ENCODE results near the gene TLR10.
"Not testable (repeated sequence)": the region's sequence is repeated elsewhere in the genome, so short reads cannot be mapped to it uniquely, and the experiment has no call there.

The TLR10 gene

GRCh38 chr4:38802561-38803355 lies 20.0 kb upstream of the TLR10 start:
- no peak for DNase-seq (ENCODE audit: low read depth, low spot score)

DNA sequence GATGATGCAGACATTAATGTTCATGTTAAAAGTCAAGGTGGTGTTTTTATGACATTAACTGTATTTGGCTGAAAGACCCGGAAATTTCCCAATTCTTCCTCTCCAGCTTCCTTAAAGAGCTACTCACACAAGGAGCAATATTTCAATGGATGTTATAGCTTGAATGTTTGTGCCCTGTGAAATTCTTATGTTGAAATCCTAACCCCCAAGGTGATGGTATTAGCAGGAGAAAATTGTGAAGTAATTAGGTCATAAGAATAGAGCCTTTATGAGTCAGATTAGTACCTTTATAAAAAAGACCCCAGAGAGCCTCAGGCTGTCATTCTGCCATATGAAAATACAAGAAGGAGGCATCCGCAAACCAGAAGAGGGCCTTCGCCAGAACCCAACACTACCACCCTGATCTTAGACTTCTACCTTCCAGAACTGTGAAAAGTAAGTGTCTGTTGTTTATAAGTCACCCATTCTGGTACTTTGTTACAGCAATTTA lies 18.2 kb upstream of the TLR10 start:
- no peak for DNase-seq (ENCODE audit: low read depth, low spot score)

DNA sequence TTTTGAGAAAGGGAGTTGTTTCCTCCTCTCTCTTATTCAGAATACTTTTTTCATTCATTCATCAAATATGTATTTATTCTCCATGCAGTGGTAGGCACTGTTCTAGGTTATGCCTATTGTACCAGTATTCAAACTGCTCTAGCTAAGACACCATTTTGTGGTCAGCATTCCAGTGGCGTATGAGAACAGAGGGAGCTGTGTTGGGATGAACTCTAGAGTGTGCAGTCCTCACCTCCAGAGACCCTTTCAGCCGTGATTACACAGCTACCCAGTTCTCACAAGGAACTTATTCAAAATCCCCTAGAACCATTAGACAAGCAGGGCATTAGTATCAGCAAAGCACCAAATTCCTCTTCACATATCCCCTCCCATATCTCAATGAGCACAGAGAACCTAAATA lies 17.6 kb upstream of the TLR10 start:
- no peak for DNase-seq (ENCODE audit: low read depth, low spot score)

- DNase-seq (ENCODE audit: low read depth, low spot score) = no peak
Measured at GRCh38 chr4:38795087-38795486, 12.3 kb upstream of the TLR10 start.

DNA sequence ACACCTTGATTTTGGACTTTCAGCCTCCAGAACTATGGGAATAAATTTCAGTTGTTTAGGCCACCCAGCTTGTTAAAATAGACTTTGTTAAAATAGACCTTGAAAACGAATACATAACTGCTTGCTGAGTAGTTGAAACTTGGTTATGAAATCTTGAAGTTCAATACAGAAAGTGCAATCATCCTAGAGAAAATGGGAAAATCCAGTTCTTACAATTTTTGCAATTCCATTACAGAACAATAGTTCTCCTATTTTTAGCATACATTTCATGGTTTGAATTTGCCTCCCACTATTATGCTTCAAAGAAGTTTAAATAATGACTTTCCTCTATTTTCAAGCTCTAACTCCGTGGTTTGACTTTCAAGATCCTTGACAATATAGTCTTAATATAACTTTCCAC lies 11.3 kb upstream of the TLR10 start:
- DNase-seq (ENCODE audit: low read depth, low spot score) = no peak

DNA sequence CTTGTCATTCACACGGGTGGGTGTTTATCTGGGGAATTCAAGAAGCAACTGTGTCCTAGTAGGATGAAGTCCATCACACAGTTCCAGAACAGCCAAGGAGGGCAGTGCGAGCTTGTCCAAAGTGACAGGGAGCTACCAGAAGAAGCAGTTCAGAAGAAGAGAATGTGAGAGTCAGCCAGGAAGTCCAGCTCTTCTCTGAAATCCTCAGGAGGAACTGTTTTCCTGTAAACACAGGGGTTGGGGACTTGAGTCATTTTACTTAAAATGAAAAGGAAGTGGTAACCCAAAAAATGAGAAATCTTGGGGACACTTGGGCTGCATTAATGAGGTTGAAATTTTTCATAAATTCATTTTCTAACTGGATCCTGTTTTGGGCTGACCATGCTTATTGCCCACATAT lies 8.2 kb upstream of the TLR10 start:
- no peak for DNase-seq (ENCODE audit: low read depth, low spot score)

- DNase-seq (ENCODE audit: low read depth, low spot score) = no peak
Measured at GRCh38 chr4:38788317-38788716, 5.5 kb upstream of the TLR10 start.

- no peak for DNase-seq (ENCODE audit: low read depth, low spot score)
Measured at GRCh38 chr4:38787693-38788092, 4.9 kb upstream of the TLR10 start.

DNA sequence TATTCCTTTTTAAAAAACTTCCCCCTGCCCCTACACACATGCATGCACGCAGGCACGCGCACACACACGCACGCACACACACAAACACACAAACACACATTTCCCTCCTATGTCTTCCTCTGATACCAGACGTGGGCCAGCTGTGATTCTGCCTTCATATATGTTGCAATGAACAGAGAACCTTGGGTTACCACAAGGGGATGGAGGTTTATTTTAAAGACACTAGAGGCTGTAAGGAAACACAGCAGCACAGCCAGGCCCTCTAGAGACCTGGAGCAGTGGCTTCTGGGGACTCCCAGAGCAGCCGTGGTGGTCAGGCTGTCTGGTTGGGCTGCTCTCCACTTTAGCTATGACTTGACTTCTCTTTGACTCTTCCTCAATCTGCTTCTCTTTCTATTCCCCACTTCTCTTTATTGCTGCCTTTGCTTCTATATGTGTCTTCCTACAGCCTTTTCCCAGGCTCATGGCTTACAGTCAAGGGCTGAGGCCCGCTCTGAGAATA lies 3.2 kb upstream of the TLR10 start:
- no peak for DNase-seq (ENCODE audit: low read depth, low spot score)

- no peak for DNase-seq (ENCODE audit: low read depth, low spot score)
Measured at GRCh38 chr4:38785041-38785790, 2.4 kb upstream of the TLR10 start.

- DNase-seq (ENCODE audit: low read depth, low spot score) = no peak
Measured at GRCh38 chr4:38784141-38784540, 1.4 kb upstream of the TLR10 start.

DNA sequence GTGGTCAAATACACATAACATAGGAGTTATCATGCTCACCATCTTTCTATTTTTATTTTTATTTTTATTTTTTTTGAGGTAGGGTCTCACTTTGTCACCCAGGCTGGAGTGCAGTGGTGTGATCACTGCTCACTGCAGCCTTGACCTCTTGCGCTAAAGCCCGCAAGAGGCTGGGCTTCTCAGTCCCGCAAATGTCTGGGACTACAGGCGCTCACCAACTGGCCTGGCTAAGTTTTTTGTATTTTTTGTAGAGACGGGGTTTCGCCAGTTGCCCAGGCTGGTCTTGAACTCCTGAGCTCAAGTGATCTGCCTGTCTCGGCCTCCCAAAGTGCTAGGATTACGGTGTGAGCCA lies 295 bp upstream of the TLR10 start:
- DNase-seq (ENCODE audit: low read depth, low spot score) = no peak

- DNase-seq (ENCODE audit: low read depth, low spot score) = no peak
Measured at GRCh38 chr4:38781854-38782261, 932 bp downstream of the TLR10 start.

DNA sequence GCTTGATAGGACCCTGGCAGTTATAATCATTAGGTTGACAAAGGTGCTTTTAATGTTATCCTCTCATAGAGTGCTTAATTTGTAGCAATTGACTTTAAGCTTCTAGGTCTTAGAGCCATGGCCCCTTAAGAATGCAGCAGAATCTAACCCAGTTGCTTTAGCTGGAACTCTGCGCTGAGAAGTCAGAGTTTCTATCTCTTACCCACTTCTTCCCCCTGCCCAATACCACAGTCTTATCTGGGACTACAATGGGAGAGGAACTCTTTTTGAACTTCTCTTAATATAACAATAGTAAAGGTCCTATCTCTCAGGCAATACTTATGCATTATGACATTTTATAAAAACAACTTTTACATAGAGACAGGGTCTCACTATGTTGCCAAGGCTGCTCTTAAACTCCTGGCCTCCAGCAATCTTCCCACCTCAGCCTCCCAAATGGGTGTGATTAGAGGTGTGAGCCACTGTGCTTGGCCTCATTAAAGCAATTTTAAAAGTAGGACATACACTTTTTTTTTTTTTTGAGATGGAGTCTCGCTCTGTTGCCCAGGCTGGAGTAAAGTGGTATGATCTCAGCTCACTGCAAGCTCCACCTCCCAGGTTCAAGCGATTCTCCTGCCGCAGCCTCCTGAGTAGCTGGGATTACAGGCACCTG lies 1.8 kb downstream of the TLR10 start:
- DNase-seq (ENCODE audit: low read depth, low spot score) = no peak

DNA sequence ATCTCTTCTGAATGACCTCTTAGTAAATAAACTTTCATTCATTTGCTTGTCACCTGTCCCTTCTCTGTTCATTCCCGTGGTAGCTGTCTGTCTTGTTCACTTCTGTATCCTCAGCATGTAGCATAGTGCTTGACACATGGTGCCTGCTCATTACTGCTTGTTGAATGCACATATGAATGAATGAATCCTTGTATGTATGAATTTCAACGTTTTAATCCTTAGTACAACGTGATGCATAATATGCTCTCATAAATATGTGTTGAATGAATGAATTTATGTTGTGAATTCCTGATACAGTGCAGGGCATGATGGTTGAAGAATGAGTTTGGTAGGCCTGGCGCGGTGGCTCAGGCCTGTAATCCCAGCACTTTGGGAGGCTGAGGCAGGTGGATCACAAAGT lies 3.0 kb downstream of the TLR10 start:
- DNase-seq (ENCODE audit: low read depth, low spot score) = no peak

DNA sequence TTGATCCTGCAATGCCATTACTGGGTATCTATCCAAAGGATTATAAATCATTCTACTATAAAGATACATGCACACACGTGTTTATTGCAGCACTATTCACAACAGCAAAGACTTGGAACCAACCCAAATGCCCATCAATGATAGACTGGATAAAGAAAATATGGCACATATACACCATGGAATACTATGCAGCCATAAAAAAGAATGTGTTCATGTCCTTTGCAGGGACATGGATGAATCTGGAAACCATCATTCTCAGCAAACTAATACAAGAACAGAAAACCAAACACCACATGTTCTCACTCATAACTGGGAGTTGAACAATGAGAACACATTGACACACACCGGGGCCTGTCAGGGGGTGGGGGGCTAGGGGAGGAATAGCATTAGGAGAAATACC lies 4.9 kb downstream of the TLR10 start:
- not testable (repeated sequence) for DNase-seq (ENCODE audit: low read depth, low spot score)

GRCh38 chr4:38775326-38775725 lies 7.5 kb downstream of the TLR10 start:
- no peak for DNase-seq (ENCODE audit: low read depth, low spot score)

DNA sequence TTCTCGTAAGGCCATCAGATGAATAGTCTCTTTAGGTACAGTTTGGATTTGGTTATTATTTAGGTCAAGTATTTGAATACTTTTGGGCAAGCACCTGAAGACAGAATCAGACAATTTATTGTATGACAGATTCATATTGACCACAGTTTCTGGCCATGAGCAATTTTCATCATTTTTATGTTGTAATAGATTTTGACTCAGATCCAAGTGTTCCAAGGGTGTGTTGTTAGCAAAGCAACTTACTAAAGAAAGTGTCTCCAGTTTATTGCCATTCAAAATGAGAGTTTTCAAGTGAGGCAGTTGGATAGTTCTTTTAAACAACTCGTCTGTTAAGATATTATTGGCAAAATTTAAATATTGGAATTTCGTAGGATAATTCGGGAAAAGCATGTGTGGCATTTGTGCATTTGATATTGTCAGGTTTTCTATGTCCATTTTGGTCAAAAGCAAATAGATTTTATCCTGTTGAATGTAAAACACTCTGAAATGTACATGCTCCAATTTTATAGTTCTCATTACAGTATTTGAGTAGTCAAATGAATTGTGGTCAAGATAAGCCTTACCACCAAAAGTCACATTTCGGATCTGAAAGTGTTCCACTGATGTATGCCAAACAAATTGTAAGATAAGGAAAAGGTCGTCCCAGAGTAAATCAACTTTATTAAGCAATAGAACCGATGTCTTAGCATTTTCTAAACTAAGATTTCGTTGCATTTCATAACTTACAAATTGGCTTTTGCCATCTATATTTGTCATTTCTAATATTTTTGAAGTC lies 8.4 kb downstream of the TLR10 start:
- DNase-seq (ENCODE audit: low read depth, low spot score) = no peak

DNA sequence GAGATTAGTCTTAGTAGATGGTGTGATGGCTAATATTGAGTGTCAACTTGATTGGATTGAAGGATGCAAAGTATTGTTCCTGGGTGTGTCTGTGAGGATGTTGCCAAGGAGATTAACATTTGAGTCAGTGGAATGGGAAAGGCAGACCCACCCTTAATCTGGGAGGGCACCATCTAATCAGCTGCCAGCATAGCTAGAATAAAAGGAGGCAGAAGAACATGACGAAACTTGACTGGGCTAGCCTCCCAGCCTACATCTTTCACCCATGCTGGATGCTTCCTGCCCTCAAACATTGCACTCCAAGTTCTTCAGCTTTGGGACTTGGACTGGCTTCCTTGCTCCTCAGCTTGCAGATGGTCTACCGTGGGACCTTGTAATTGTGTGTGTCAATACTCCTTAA lies 12.5 kb downstream of the TLR10 start:
- not testable (repeated sequence) for DNase-seq (ENCODE audit: low read depth, low spot score)

DNA sequence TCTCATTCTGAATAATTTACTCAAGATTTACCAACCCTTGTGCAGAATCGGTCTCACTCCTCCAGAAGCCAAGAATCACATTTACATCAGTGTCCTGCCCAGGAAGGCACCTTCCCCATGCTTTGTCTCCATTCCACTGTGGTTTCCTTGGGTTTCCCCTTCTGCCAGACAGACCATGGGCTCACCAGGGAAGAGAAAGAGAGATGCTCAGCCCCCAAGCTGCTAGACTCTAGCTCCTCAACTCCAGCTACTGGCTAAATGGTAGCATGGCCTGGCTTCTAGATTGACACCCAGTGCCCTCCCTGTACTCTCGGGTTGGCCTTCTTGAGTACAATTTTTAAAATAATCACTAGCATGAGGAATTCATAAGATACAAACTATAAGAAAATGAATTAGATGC lies 12.9 kb downstream of the TLR10 start:
- DNase-seq (ENCODE audit: low read depth, low spot score) = no peak

GRCh38 chr4:38769441-38769840 lies 13.3 kb downstream of the TLR10 start:
- DNase-seq (ENCODE audit: low read depth, low spot score) = no peak

GRCh38 chr4:38768968-38769394 lies 13.8 kb downstream of the TLR10 start:
- no peak for DNase-seq (ENCODE audit: low read depth, low spot score)
